Stimulated activated CD8-positive, alpha-beta memory T cell treated with anti-CD3 and anti-CD28 coated beads, Interleukin-4, amount 100 ng/mL, for 4 hours (primary cell): ENCODE measurements around the gene TMPRSS6.

ENCODE experiments used
- DNase-seq, 2 donors: peaks; one replicate each; pipeline ENCODE4 v3.0.0-alpha.2; 2020; ENCODE audit warnings: low read depth in 2 of 2, low spot score in 1 of 2

Gene TMPRSS6

GRCh38 chr22:37140686-37141323 is 31.3 kb upstream of the TMPRSS6 start:
- no peak for DNase-seq

DNA sequence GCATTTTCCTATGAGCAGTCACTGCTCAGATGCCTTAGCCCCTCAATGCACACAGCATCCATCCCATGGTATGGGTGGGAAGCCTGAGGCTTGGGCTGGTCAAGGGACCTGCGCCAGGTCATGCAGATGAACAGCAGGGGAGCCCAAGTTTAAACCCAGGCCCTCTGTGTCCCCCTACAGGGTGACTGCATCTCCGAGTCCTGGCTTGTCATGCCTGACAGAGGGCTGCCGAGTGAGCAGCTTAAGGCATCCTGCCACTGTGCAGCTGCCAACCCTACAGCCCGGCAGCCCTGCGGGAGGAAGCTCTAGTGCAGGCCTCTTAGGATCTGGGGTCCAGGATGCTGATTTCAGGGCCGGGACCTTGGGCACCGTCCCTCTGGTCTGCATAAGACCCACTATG is 30.2 kb upstream of the TMPRSS6 start:
- DNase-seq, result no peak

GRCh38 chr22:37138849-37139561 is 29.5 kb upstream of the TMPRSS6 start:
- no peak for DNase-seq

GRCh38 chr22:37137903-37138665 is 28.6 kb upstream of the TMPRSS6 start:
- DNase-seq, result no peak

DNA sequence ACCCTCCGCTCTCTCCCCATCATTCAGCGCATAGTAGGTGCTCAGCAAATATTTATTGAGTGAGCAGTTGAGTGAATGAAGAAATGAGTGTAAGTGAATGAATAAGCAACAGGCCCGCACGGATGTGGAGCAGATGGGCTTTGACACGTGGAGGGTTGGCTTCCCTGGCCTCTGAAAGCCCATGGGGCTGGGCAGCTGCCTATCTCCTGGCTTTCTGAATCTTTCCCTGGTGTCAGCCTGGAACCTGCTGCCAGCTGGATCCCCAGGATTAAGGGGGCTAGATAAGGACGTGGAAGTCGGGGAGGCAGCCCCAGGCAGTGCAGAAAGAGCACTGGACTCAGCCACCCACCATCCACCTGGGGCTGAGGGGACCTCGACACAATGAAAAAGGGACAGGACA is 27.6 kb upstream of the TMPRSS6 start:
- no peak for DNase-seq

- DNase-seq, result no peak
Measured at GRCh38 chr22:37135023-37135422, 25.5 kb upstream of the TMPRSS6 start.

DNA sequence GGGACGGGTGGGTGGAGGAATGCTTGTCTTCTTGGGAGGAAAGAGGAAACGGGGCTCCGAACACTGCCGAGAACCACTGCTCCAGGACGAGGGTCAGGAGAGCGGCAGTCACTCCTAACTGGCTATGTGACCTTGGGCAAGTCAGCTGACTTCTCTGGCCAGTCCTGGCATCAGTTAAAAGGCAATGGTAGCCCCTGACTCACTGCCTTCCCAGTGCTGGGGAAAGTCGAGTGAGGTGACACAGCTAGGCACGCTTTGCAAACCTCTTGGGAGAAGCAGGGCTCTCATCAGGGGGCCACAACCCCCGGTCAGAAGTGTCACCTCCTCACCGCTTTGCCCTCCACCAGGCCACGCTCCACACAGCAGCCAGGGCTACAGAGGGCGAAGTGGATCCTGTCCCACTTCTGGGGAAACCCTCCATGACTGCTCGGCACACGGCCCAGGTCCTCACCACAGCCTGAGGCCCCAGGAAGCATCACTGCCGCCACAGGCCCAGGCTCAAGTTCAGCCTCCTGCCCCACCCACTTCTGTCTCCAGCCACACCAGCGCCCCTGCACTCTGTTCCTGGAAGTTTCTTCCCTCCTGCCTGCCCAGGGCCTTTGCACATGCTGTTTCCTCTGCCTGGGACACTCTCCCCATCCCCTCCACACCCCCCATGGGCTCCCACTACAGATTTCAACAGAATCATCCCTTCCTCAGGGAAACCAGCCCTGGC is 23.9 kb upstream of the TMPRSS6 start:
- no peak for DNase-seq

DNA sequence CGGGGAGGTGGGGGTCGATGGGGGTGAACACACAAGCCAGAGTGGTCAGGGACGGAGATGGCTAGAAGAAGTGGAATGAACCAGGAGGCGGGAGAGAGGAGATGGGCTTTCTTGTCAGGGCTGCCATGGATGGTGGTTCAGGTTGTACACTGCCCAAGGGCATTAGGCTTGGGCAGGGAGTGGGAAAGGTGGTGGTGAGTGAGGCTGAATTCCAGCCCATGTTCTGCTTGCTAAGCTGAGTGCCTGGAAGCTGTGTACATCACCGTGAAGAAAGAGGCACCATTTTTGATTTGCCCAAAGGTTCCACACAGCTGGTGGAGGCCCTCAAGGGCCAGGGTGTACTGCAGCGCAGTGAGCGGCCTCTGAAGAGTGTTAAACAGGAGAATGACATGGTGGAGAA is 23.3 kb upstream of the TMPRSS6 start:
- DNase-seq, result no peak

GRCh38 chr22:37129866-37130441 is 20.4 kb upstream of the TMPRSS6 start:
- no peak for DNase-seq

GRCh38 chr22:37128555-37129281 is 19.2 kb upstream of the TMPRSS6 start:
- no peak for DNase-seq

- no peak for DNase-seq
Measured at GRCh38 chr22:37127350-37127878, 17.9 kb upstream of the TMPRSS6 start.

DNA sequence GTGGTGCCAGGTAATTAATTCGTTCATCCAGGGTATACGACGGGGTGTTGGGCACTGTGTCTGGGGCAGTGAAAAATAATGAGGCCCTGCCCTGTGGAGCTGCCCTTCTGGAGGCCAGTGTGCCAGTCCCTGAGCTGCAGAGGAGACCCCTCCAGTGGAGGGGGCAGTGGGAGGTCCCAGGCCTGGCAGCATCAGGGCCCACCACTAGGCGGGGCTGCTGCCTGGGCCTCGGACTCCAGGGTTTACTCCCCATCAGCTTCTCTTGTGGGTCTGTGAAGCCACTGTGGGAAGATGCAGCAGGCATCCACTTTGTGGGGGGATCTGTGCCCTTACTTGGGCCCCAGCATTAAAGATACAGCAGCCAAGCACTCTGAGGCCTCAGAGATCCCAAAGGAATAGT is 17.4 kb upstream of the TMPRSS6 start:
- no peak for DNase-seq

GRCh38 chr22:37126383-37126782 is 16.9 kb upstream of the TMPRSS6 start:
- DNase-seq, result no peak

GRCh38 chr22:37123649-37124048 is 14.1 kb upstream of the TMPRSS6 start:
- no peak for DNase-seq

DNA sequence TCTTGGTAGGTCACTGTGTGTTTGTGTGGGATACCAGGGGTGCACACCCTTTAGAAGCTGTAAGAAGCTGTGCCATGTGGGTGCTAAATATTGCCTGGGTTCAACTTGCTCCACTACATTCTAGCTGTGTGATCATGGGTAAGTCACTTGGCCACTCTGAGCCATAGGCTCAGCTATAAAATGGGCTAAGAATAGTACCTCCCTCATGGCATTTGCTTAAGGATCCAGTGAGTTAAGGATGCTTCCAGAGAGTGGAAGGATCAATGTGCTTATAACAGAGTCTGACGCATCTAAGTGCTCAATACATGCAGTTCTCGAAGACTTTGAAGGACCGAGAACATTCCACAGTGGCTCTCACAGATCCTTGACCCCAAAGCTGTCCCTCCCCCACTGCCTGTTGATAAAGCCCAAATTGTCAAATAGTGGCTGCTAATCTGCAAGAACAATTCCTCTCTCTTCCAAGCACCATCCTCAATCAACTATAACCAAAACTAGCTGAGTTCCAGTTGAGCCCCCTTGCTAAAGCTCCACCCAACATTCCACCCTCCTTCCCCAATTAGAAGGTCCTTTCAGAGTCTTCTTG is 13.2 kb upstream of the TMPRSS6 start:
- DNase-seq, result no peak

DNA sequence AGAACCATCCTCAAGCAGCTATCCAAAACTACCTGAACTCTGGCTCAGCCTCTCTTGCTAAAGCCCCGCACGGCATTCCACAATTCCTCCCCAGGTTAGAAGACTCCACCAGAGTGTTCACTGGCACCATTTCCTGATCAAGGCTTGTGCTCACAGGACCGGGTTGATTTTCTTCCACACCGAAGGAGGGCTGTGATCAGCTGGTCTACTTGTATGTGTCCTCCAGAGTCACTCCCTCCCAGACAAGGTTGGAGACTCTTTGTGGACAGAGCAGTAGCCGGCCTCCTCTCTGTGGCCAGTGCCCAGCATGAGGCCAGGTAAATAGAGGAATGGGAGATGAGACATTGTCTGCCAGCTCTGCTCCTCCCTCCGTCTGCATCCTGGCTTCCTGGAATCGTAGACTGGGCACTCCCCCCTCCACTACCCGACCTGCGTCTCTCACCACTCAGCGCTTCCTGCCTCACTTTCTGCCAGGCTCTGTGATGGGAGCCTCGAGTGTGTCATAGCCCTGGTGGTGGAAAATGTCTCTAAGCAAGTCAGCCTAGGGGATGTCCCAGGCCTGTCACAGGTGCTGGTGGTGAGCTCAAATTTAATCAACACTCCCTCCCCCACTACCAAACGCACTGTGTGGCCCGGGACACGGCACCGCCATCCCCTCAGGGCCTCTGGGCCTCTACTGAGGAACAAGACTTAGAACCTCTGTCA is 12.5 kb upstream of the TMPRSS6 start:
- DNase-seq, result peak; percentile 78 to 89

DNA sequence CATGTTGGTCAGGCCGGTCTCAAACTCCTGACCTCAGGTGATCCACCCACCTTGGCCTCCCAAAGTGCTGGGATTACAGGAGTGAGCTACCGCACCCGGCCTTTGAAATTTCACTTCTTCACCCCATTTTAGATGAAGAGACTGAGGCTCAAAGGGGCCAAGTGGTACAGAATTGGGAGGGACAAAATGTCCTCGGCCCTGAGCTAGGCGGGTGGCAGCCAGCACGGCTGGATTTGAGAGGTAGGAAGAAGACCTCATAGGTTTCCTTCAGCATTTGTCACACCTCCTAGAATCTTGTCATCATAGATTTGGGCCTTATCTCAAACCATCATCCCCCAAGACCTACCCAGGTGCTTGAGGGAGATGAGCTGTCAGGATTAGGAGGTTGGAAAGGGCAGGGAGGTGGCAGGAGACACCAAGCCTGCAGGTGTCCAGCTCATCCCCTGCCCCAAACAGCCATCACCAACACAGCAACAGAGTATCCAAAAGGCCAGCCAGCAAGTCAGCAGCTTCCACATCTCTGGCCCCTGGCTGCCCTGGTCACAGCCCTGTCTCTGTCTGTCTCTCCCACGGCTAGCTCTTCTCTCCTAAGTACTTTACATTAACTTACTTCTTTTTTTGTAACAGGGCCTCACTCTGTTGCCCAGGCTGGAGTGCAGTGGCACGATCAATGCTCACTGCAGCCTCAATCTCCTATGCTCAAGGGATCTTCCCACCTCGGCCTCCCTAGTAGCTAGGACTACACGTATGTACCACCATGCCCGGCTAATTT is 11.2 kb upstream of the TMPRSS6 start:
- DNase-seq, result no peak

DNA sequence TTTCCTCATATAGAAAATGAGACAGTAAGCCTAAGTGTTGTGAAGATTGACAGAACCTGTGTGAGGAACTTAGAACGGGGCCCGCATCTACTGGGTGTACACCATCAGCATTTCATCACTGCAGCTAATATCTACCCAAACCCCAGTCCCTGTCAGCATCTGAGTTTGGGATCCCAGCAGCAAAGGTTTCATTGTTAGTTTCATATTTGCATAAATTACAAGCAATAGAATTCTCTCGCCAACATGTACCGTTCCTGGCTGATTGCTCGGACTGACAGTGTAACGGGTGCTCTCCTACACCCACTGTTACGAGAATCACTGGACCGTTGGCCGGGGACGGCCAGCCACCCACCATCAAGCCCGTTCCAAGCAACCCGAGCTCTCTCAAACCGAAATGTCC is 10.4 kb upstream of the TMPRSS6 start:
- no peak for DNase-seq

- DNase-seq, result no peak
Measured at GRCh38 chr22:37118083-37118482, 8.6 kb upstream of the TMPRSS6 start.
